ENCODE results near the gene INPP5A.

DNA sequence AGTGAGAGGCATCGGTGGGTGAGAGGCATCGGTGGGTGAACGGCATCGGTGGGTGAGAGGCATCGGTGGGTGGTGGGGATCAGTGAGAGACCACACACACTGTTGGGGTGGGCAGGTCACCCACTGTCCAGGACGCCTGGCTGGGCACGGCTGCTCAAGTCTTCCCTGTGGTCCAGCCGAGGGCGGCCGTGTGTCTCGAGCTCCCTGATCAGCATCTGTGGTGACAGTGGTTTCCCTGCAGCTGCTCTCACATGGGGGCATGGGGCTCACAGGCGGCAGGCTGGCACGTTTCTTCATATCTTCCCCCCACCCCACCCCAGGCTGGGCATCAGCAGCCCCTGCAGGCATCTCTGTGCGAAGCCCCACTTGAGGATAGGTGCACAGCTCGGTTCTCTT is 170.2 kb downstream of the INPP5A start:
- TF ChIP-seq, protein P1, sequence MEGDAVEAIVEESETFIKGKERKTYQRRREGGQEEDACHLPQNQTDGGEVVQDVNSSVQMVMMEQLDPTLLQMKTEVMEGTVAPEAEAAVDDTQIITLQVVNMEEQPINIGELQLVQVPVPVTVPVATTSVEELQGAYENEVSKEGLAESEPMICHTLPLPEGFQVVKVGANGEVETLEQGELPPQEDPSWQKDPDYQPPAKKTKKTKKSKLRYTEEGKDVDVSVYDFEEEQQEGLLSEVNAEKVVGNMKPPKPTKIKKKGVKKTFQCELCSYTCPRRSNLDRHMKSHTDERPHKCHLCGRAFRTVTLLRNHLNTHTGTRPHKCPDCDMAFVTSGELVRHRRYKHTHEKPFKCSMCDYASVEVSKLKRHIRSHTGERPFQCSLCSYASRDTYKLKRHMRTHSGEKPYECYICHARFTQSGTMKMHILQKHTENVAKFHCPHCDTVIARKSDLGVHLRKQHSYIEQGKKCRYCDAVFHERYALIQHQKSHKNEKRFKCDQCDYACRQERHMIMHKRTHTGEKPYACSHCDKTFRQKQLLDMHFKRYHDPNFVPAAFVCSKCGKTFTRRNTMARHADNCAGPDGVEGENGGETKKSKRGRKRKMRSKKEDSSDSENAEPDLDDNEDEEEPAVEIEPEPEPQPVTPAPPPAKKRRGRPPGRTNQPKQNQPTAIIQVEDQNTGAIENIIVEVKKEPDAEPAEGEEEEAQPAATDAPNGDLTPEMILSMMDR (conservative IDR thresholded peaks at IDR 0.05; ENCODE audit: low read depth, low read length) = no peak
- no peak for TF ChIP-seq EZH2phosphoT487 (IDR thresholded peaks at IDR 0.05; ENCODE audit: borderline replicate concordance, low read length)
- TF ChIP-seq EZH2 (IDR thresholded peaks at IDR 0.05; ENCODE audit: low read length, unreplicated experiment) = no peak

Measured in PC-3 (cell line).